Activated naive CD8-positive, alpha-beta T cell treated with anti-CD3 and anti-CD28 coated beads, Interleukin-2, amount 50 U/mL, for 16 hours (primary cell): ENCODE data around the gene PSTPIP2.
A peak's percentile ranks its signal among the peaks of the same experiment; 100 is the strongest.
"Not testable (repeated sequence)": the region's sequence is repeated elsewhere in the genome, so short reads cannot be mapped to it uniquely, and the experiment has no call there.

Experiments
- DNase-seq: peaks from one replicate; pipeline ENCODE4 v3.0.0-alpha.2; 2020; ENCODE audit warnings: low read depth, low spot score

Gene PSTPIP2

GRCh38 chr18:46071653-46072375, at the start of gene PSTPIP2:
Gene PSTPIP2 (minus strand): TSS chr18:46072260. CDS start chr18:46072188, 72 bp downstream.
- DNase-seq, result peak; percentile 29

GRCh38 chr18:46113751-46114150, 41.7 kb upstream of the PSTPIP2 start:
- no peak for DNase-seq

- DNase-seq, result no peak
These were observed 38.3 kb upstream of the PSTPIP2 start for GRCh38 chr18:46110406-46110805.

- DNase-seq, result no peak
These were observed 37.3 kb upstream of the PSTPIP2 start for GRCh38 chr18:46109386-46109785.

GRCh38 chr18:46104128-46104911, 32.3 kb upstream of the PSTPIP2 start, which contains the start of gene HAUS1:
Gene HAUS1 (plus strand): TSS chr18:46104385. CDS start chr18:46104412, 27 bp downstream.
- DNase-seq, result peak; percentile 59

- no peak for DNase-seq
These were observed 27.4 kb upstream of the PSTPIP2 start for GRCh38 chr18:46099463-46099862.

- DNase-seq, result no peak
These were observed 26.5 kb upstream of the PSTPIP2 start for GRCh38 chr18:46098616-46098933.

GRCh38 chr18:46097801-46098615, 25.9 kb upstream of the PSTPIP2 start, which contains the start of gene ATP5F1A:
Gene ATP5F1A (minus strand): TSS chr18:46098296. CDS start chr18:46098231, 65 bp downstream.
- DNase-seq, result peak; percentile 68

GRCh38 chr18:46097431-46097800, 25.4 kb upstream of the PSTPIP2 start:
- DNase-seq, result no peak

GRCh38 chr18:46096651-46097300, 24.7 kb upstream of the PSTPIP2 start:
- no peak for DNase-seq

- DNase-seq, result no peak
These were observed 23.5 kb upstream of the PSTPIP2 start for GRCh38 chr18:46095532-46095931.

GRCh38 chr18:46088501-46088900, 16.4 kb upstream of the PSTPIP2 start:
- DNase-seq, result not testable (repeated sequence)

- DNase-seq, result no peak
These were observed 12.4 kb upstream of the PSTPIP2 start for GRCh38 chr18:46084431-46084830.

- no peak for DNase-seq
These were observed 8.1 kb upstream of the PSTPIP2 start for GRCh38 chr18:46080156-46080555.

- no peak for DNase-seq
These were observed 7.3 kb upstream of the PSTPIP2 start for GRCh38 chr18:46079336-46079735.

- DNase-seq, result peak; percentile 30
These were observed 1.6 kb upstream of the PSTPIP2 start for GRCh38 chr18:46073474-46074331.

GRCh38 chr18:46072959-46073358, 899 bp upstream of the PSTPIP2 start:
- DNase-seq, result no peak

GRCh38 chr18:46072376-46072867, 362 bp upstream of the PSTPIP2 start:
- DNase-seq, result no peak

GRCh38 chr18:46070815-46071652, 1.0 kb downstream of the PSTPIP2 start:
- no peak for DNase-seq
